ENCODE measurements around the gene TBC1D22A.

- TF ChIP-seq CTCF (IDR thresholded peaks at IDR 0.05) (no peak), EZH2 (IDR thresholded peaks at IDR 0.05) (no peak), EZH2phosphoT487 (IDR thresholded peaks at IDR 0.05) (no peak)
Observed at GRCh38 chr22:47056776-47057470, 294.5 kb downstream of the TBC1D22A start.

Data from neural progenitor cell (in vitro differentiated cells).